Lower leg skin (tissue), 4 donors: ENCODE results near the gene ZDHHC14. TPM values are rescaled to one million over a fixed set of nuclear protein-coding genes. Genes with fewer than 3 reads are reported as not detected.

ENCODE experiments used
- DNase-seq, 2 donors: peaks; one replicate each; pipeline ENCODE4 v3.0.0-alpha.2; 2019; ENCODE audit warnings: low spot score in 2 of 2
- H3K4me3 ChIP-seq: fragments of 200-600 bp; sonication (generic); 2 replicates; pipeline ENCODE4 v1.5.1; 2017; ENCODE audit warnings: mild to moderate bottlenecking, low read depth; ENCODE audit not compliant: poor library complexity, severe bottlenecking
- POLR2A ChIP-seq, 2 donors: fragments of 450-650 bp; IDR thresholded peaks; one replicate each; pipeline ENCODE4 v1.6.1; 2016 to 2017; ENCODE audit warnings: antibody characterized with exemption in 2 of 2, mild to moderate bottlenecking in 1 of 2, moderate library complexity in 1 of 2
- WGBS, 2 donors: methylation state at CpG; one replicate each; pipeline ENCODE4 v1.1.5; 2018; 5-methylcytosine and 5-hydroxymethylcytosine counted together
- intact Hi-C: fragments of 100-400 bp; cut with DNase I; formaldehyde crosslinking; loops from one replicate; pipeline ENCODE4 v1.15.0; 2023; ENCODE audit warnings: low total_unique reads
- total RNA-seq, 4 donors: library from RNA; depleted of rRNA; stranded (reverse); fragments of >200 nt; gene quantifications; one replicate each; pipeline ENCODE4 v1.1.0, GENCODE V29; 2016
- TF ChIP-seq, protein P1 (sequence below), 3 donors: fragments of 450-650 bp; IDR thresholded peaks; one replicate each; pipeline ENCODE4 v1.5.1; 2016; ENCODE audit warnings: antibody characterized with exemption in 3 of 3, mild to moderate bottlenecking in 3 of 3, moderate library complexity in 2 of 3

The ZDHHC14 gene
- total RNA-seq, 4 donors from 2014 or later, result 4.5 to 8.3 (median 6.1) TPM

DNA sequence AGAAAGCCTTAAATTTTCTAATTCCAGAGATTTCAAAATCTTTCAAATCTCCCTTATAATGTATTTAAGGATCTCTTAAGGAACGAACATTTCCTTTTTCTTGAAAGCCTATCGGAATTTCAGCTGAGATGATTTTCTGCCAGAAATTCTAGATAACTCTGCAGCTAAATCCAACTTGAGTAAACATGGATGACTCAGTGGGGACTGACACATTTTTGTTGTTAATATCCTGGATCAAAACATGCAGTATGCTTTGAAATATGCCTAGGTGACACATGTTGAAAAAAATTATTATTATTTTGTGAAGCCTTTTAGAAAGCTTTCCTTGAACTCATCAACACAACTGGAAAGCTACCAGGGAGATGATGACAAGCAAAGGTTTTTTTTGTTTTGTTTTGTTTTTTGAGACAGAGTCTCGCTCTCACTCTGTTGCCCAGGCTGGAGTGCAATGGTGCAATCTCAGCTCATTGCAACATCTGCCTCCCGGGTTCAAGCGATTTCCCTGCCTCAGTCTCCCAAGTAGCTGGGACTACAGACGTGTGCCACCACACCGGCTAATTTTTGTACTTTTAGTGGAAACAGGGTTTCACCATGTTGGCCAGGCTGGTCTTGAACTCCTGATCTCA lies 302.0 kb downstream of the ZDHHC14 start:
- no peak overlapping the region for H3K4me3 ChIP-seq
- TF ChIP-seq POLR2A (IDR thresholded peaks at IDR 0.05), result no peak
- TF ChIP-seq, protein P1, sequence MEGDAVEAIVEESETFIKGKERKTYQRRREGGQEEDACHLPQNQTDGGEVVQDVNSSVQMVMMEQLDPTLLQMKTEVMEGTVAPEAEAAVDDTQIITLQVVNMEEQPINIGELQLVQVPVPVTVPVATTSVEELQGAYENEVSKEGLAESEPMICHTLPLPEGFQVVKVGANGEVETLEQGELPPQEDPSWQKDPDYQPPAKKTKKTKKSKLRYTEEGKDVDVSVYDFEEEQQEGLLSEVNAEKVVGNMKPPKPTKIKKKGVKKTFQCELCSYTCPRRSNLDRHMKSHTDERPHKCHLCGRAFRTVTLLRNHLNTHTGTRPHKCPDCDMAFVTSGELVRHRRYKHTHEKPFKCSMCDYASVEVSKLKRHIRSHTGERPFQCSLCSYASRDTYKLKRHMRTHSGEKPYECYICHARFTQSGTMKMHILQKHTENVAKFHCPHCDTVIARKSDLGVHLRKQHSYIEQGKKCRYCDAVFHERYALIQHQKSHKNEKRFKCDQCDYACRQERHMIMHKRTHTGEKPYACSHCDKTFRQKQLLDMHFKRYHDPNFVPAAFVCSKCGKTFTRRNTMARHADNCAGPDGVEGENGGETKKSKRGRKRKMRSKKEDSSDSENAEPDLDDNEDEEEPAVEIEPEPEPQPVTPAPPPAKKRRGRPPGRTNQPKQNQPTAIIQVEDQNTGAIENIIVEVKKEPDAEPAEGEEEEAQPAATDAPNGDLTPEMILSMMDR (IDR thresholded peaks at IDR 0.05), result no peak
- WGBS, 2 donors, result 51 to 68% methylated on average over 7 of the region's 7 CpGs
- DNase-seq, result no peak
- intact Hi-C loops, result no loop called here

DNA sequence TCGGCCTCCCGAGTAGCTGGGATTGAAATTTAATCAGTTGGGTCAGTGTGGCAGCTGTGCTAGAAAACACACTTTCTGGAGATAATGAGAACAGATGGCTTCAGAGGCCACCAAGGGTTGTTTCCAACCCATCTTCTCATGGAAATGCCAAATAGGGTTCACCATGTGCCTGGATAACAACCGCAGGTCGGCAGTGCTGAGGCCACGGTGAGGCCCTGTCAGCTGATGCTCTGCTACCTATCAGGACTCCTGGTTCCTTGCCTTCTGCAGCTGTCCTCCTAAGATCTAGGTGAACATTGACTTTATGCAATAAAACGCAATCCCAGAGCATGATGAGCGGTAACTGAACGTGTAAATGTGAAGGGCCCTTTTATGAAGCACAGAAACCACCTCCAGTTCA lies 302.7 kb downstream of the ZDHHC14 start:
- H3K4me3 ChIP-seq, result no peak overlapping the region
- 87 to 96% methylated on average over 8 of the region's 8 CpGs for WGBS, 2 donors
- TF ChIP-seq, protein P1 (IDR thresholded peaks at IDR 0.05), result no peak
- TF ChIP-seq POLR2A (IDR thresholded peaks at IDR 0.05), result no peak
- DNase-seq, result no peak
- intact Hi-C loops, result no loop called here

DNA sequence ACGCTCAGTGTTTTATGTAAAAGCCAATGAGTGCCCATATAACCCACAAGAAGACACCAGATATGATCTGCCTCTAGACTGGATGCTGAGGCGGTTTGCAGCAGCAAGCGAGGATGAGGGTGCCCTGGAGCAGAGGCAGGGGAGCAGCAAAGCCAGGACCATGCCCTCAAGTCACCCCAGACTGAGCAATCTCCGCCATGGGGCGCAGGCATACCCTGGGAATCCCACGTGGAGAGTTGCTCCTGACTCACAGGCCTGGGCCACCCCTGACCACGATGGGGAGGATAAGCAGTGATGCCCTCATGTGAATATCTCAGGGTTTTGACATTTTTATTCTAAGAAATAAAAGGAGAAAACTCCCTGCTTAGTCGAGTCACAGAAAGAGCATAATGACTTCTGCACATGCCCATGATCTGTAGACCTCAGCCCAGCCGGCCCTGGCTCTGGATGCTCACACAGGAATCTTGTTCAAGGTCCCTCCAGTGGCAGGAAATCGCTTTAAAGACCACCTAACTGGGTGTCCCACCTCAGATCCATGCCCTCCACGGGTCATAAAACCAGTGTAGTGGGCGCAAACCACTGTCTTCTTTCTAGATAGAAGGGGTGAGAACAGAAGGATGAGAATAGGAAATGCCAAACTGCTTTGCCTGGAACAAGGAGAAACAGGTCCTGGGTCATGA lies 303.8 kb downstream of the ZDHHC14 start:
- H3K4me3 ChIP-seq, result no peak overlapping the region
- no peak for TF ChIP-seq POLR2A (IDR thresholded peaks at IDR 0.05)
- TF ChIP-seq, protein P1 (IDR thresholded peaks at IDR 0.05), result no peak
- 83 to 92% methylated on average over 12 of the region's 12 CpGs for WGBS, 2 donors
- DNase-seq, result peak in 1 of 2 donors; percentile 63
- intact Hi-C loops, result no loop called here

DNA sequence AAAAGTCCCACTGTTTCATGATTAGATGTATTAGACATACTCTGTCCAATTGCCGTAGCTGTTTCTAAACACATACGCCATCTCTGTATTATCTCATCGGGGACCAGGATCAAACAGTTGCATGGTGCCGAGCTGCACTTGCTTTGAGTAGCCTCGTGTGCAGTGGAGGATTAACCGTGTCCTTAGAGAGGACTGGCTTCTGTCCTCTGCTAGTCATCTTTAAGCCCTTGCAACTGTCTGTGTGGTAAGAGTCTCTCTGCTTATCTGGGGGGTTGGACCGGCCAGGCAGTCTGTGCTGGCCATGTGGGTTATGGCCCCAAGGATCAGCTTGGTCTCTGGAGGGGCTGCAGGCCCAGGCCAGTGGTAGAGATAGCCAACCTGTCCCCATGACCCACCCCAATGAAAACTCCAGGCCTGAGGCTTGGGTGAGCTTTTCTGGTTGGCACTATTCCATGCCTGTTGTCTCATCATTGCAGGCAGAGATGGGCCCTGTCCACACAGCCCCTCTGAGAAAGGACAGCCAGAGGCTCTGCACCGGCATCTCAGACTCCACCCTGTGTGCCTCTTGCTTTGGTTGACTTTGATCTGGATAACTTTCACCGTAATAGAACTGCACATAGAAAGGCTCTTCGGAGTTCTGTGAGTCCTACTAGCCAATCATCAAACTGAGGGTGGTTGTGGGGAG lies 304.7 kb downstream of the ZDHHC14 start:
- no peak overlapping the region for H3K4me3 ChIP-seq
- peak in 1 of 2 donors; percentile 56 for DNase-seq
- TF ChIP-seq, protein P1 (IDR thresholded peaks at IDR 0.05), result no peak
- TF ChIP-seq POLR2A (IDR thresholded peaks at IDR 0.05), result no peak
- WGBS, 2 donors, result 90 to 95% methylated on average over 9 to 10 of the region's 10 CpGs
- intact Hi-C loops, result no loop called here

DNA sequence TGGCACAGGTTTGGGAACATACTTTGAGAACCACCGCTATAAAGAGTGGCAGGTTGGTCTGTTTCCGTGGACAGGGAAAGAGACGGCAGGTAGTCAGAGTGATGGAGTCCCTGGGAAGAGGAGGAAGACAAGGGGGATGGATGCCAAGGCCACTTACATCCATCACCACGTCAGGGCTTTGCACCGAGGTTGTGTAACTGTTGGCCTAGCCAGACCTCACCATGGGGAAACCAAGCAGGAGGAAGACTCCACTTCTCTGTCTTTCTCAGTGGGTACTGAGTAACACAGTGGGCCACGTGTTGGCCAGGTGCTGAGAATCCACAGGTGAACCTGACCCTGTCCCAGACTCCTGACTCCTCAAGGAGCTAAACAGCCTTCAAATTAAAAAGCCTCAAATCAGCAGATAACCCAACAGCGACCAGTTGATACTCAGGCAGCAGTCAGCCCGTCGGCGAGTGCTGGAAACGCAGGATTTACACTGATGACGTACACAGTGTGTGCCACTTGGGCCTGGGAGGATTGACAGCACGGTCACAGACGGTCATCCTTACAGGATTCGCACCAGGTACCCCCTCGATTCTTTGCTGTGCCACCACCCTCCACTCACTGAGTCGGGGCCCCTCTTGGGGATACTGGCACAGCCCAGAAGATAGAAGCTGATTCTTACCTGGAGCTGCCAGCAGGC lies 307.4 kb downstream of the ZDHHC14 start:
- intact Hi-C loops, result no loop called here
- 83 to 93% methylated on average over 17 of the region's 17 CpGs for WGBS, 2 donors

More for the DNA sequence above, 307.4 kb downstream of the ZDHHC14 start:
- H3K4me3 ChIP-seq, result no peak overlapping the region
- DNase-seq, result peak in 1 of 2 donors; percentile 68
- TF ChIP-seq, protein P1 (IDR thresholded peaks at IDR 0.05), result no peak
- TF ChIP-seq POLR2A (IDR thresholded peaks at IDR 0.05), result no peak
